CD14-positive monocyte (primary cell): ENCODE measurements around the gene KIF20B. TPM values are rescaled to one million over a fixed set of nuclear protein-coding genes. Genes with fewer than 3 reads are reported as not detected.

Experiments
- DNase-seq, 3 donors: peaks; one replicate each; pipeline ENCODE4 v3.0.0-alpha.2; 2011 to 2022
- H2AFZ ChIP-seq: 2 replicates; pipeline ENCODE4 v1.6.0; 2012; ENCODE audit warnings: mild to moderate bottlenecking, low read depth, low read length, inconsistent platforms; ENCODE audit not compliant: insufficient read depth, poor library complexity, severe bottlenecking
- H3K27ac ChIP-seq, 2 donors: 1 replicate in 1 of 2; 2 replicates in 1 of 2; pipeline ENCODE4 v1.5.1; 2012 to 2013; ENCODE audit warnings: low read length in 2 of 2, control low read depth in 1 of 2, inconsistent platforms in 1 of 2, low read depth in 1 of 2, mild to moderate bottlenecking in 1 of 2
- H3K27me3 ChIP-seq, 2 donors: one replicate each; pipeline versions ENCODE4 v1.6.0 to v1.6.1; 2011 to 2013; ENCODE audit warnings: low read length in 2 of 2; ENCODE audit not compliant: control insufficient read depth in 2 of 2, insufficient read depth in 2 of 2
- H3K36me3 ChIP-seq, 2 donors: replicated peaks in 1 of 2; 1 replicate in 1 of 2; 2 replicates in 1 of 2; pipeline versions ENCODE4 v1.5.1 to v1.6.1; 2012 to 2013; ENCODE audit warnings: low read length in 2 of 2, control low read depth in 1 of 2, inconsistent platforms in 1 of 2, mild to moderate bottlenecking in 1 of 2; ENCODE audit not compliant: insufficient read depth in 2 of 2, control insufficient read depth in 1 of 2
- H3K4me1 ChIP-seq, 2 donors: 1 replicate in 1 of 2; 2 replicates in 1 of 2; pipeline versions ENCODE4 v1.5.1 to v1.6.1; 2012 to 2013; ENCODE audit warnings: low read length in 2 of 2, control low read depth in 1 of 2, inconsistent platforms in 1 of 2, mild to moderate bottlenecking in 1 of 2, moderate library complexity in 1 of 2; ENCODE audit not compliant: insufficient read depth in 2 of 2, control insufficient read depth in 1 of 2
- H3K4me2 ChIP-seq: replicated peaks from 2 replicates; pipeline ENCODE3; 2012; ENCODE audit warnings: low read length, moderate library complexity, mild to moderate bottlenecking; ENCODE audit not compliant: poor library complexity, severe bottlenecking; ENCODE audit errors: extremely low read depth
- H3K4me3 ChIP-seq, 3 experiments: fragments of 200-600 bp in 1 of 3; sonication (generic) in 1 of 3; replicated peaks in 1 of 3; 1 replicate in 2 of 3; 2 replicates in 1 of 3; pipeline ENCODE4 v1.5.1; 2011 to 2013; ENCODE audit warnings: low read length in 3 of 3, mild to moderate bottlenecking in 3 of 3, control low read depth in 2 of 3, low read depth in 2 of 3, inconsistent platforms in 1 of 3, moderate library complexity in 1 of 3
- H3K79me2 ChIP-seq: 2 replicates; pipeline ENCODE4 v1.6.0; 2012; ENCODE audit warnings: mild to moderate bottlenecking, control low read depth, inconsistent platforms, low read length, moderate library complexity; ENCODE audit not compliant: insufficient read depth
- H3K9ac ChIP-seq: 2 replicates; pipeline ENCODE4 v1.6.0; 2017; ENCODE audit warnings: low read length, mild to moderate bottlenecking; ENCODE audit not compliant: insufficient read depth, poor library complexity, severe bottlenecking
- H3K9me3 ChIP-seq, 2 donors: replicated peaks in 1 of 2; 1 replicate in 1 of 2; 2 replicates in 1 of 2; pipeline versions ENCODE4 v1.5.1 to v1.6.1; 2012 to 2013; ENCODE audit warnings: low read length in 2 of 2, control low read depth in 1 of 2; ENCODE audit not compliant: control insufficient read depth in 1 of 2, insufficient read depth in 1 of 2
- H4K20me1 ChIP-seq: 2 replicates; pipeline ENCODE4 v1.6.0; 2012; ENCODE audit warnings: mild to moderate bottlenecking, low read length, control low read depth, moderate library complexity; ENCODE audit not compliant: insufficient read depth
- H3K27ac Mint-ChIP-seq, 7 donors: one replicate each; pipeline ENCODE4 v1.8.0; 2020; ENCODE audit warnings: mild to moderate bottlenecking in 7 of 7, mixed read lengths in 7 of 7, moderate library complexity in 6 of 7, inconsistent platforms in 2 of 7
- H3K27me3 Mint-ChIP-seq, 3 donors: one replicate each; pipeline ENCODE4 v1.8.0; 2021 to 2022; ENCODE audit warnings: low read depth in 3 of 3, mild to moderate bottlenecking in 3 of 3, mixed read lengths in 3 of 3, moderate library complexity in 3 of 3, inconsistent platforms in 1 of 3
- H3K36me3 Mint-ChIP-seq, 2 donors: one replicate each; pipeline ENCODE4 v1.8.0; 2020; ENCODE audit warnings: mixed read lengths in 2 of 2, inconsistent platforms in 1 of 2, mild to moderate bottlenecking in 1 of 2
- H3K4me1 Mint-ChIP-seq: one replicate; pipeline ENCODE4 v1.8.0; 2020; ENCODE audit warnings: mild to moderate bottlenecking, mixed read lengths
- H3K4me3 Mint-ChIP-seq, 2 donors: one replicate each; pipeline ENCODE4 v1.8.0; 2020; ENCODE audit warnings: mild to moderate bottlenecking in 2 of 2, mixed read lengths in 2 of 2, moderate library complexity in 1 of 2
- H3K9me3 Mint-ChIP-seq, 7 donors: one replicate each; pipeline ENCODE4 v1.8.0; 2020 to 2022; ENCODE audit warnings: mixed read lengths in 7 of 7, mild to moderate bottlenecking in 6 of 7, moderate library complexity in 6 of 7, inconsistent platforms in 2 of 7
- CTCF ChIP-seq: fragments of 200-600 bp; IDR thresholded peaks from one replicate; pipeline ENCODE4 v1.8.0; 2022; ENCODE audit warnings: antibody characterized with exemption, mild to moderate bottlenecking
- WGBS: methylation state at CpG from one replicate; pipeline ENCODE4 v1.1.5; 2013; ENCODE audit warnings: missing lambda C conversion rate; ENCODE audit not compliant: insufficient coverage; 5-methylcytosine and 5-hydroxymethylcytosine counted together
- intact Hi-C, 2 donors: fragments of 100-400 bp; cut with micrococcal nuclease; formaldehyde crosslinking; loops; one replicate each; pipeline versions ENCODE4 v1.15.0 to v1.15.1; 2023
- polyA plus RNA-seq, 3 donors: library from polyadenylated mRNA; depleted of rRNA in 1 of 3; unstranded in 2 of 3; stranded (reverse) in 1 of 3; fragments of 300-500 nt in 2 of 3; fragments of >200 nt in 1 of 3; fragmentation: Illumina TruSeq in 2 of 3; gene quantifications; 1 replicate in 2 of 3; 2 replicates in 1 of 3; pipeline ENCODE4 v1.2.3, GENCODE V29; 2012 to 2021

KIF20B gene
- polyA plus RNA-seq, 3 donors = 0.44 to 3.9 (median 1.5) TPM

- no peak for TF ChIP-seq CTCF
- Mint-ChIP-seq H3K4me3 (no peak overlapping the region), H3K27me3 (peaks cover 4 to 8% (median 7%) of the 10 kb centered on the region in 3 donors), H3K4me1 (no peaks in the 10 kb centered on the region), H3K36me3 (no peaks in the 10 kb centered on the region), H3K27ac (no peak overlapping the region), H3K9me3 (no peaks in the 10 kb centered on the region)
- H3K4me3 ChIP-seq = no peak overlapping the region
- no peaks in the 10 kb centered on the region for H3K36me3 ChIP-seq
- no peak overlapping the region for H3K27ac ChIP-seq
- DNase-seq = no peak
- H3K27me3 ChIP-seq = no peaks in the 10 kb centered on the region
- intact Hi-C loops = no loop called here
- H3K4me1 ChIP-seq = no peaks in the 10 kb centered on the region
- no peak overlapping the region for H2AFZ ChIP-seq
- H3K9ac ChIP-seq = no peak overlapping the region
- H3K79me2 ChIP-seq = no peaks in the 10 kb centered on the region
- WGBS = no CpG with 5 or more reads among the region's 2 CpGs
- H3K9me3 ChIP-seq = no peaks in the 10 kb centered on the region
- H4K20me1 ChIP-seq = no peaks in the 10 kb centered on the region
- H3K4me2 ChIP-seq = no peak overlapping the region
These were observed 104.2 kb downstream of the KIF20B start for GRCh38 chr10:89805599-89806013.

- H3K4me3 ChIP-seq = no peak overlapping the region
- Mint-ChIP-seq H3K4me3 (no peak overlapping the region), H3K4me1 (peaks cover 3% of the 10 kb centered on the region), H3K36me3 (no peaks in the 10 kb centered on the region), H3K27me3 (peaks cover 4 to 10% (median 4%) of the 10 kb centered on the region in 3 donors), H3K27ac (peak overlapping the region in 1 of 7 donors; percentile 34), H3K9me3 (no peaks in the 10 kb centered on the region)
- no peak overlapping the region for H2AFZ ChIP-seq
- no peaks in the 10 kb centered on the region for H3K9me3 ChIP-seq
- no peaks in the 10 kb centered on the region for H3K36me3 ChIP-seq
- H3K9ac ChIP-seq = no peak overlapping the region
- no peaks in the 10 kb centered on the region for H3K79me2 ChIP-seq
- 85% methylated on average over 1 of the region's 2 CpGs for WGBS
- H3K27me3 ChIP-seq = no peaks in the 10 kb centered on the region
- H3K4me2 ChIP-seq = no peak overlapping the region
- intact Hi-C loops = no loop called here
- H3K27ac ChIP-seq = no peak overlapping the region
- no peak for TF ChIP-seq CTCF
- DNase-seq = no peak
- H3K4me1 ChIP-seq = no peaks in the 10 kb centered on the region
- H4K20me1 ChIP-seq = no peaks in the 10 kb centered on the region
These were observed 107.5 kb downstream of the KIF20B start for GRCh38 chr10:89808842-89809241.
